Activated CD4-positive, alpha-beta T cell treated with anti-CD3 and anti-CD28 coated beads, Interleukin-2, amount 50 U/mL, for 1 hour (primary cell): ENCODE data around the gene COL28A1.

ENCODE experiments used
- DNase-seq: peaks from one replicate; pipeline ENCODE4 v3.0.0-alpha.2; 2020

The COL28A1 gene

GRCh38 chr7:7452119-7452518 lies 83.6 kb downstream of the COL28A1 start:
- DNase-seq: no peak

DNA sequence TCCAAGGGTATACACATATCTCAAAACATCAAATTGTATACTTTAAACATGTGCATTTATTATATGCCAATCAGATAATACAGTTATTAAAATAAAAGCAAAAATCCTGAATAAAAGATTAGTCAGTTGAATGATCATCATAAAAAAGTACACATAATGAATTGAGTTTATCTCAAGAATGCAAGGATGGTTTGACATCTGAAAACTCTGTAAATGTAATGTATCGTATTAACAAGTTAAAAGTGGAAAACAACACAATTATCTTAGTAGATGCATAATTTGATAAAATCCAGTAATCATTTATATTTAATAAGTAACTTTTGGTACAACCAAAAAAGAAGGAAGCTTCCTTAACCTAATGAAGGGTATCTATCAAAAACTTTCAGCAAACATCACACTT lies 86.6 kb downstream of the COL28A1 start:
- no peak for DNase-seq

- DNase-seq: no peak
These were observed 89.1 kb downstream of the COL28A1 start for GRCh38 chr7:7446616-7447015.

DNA sequence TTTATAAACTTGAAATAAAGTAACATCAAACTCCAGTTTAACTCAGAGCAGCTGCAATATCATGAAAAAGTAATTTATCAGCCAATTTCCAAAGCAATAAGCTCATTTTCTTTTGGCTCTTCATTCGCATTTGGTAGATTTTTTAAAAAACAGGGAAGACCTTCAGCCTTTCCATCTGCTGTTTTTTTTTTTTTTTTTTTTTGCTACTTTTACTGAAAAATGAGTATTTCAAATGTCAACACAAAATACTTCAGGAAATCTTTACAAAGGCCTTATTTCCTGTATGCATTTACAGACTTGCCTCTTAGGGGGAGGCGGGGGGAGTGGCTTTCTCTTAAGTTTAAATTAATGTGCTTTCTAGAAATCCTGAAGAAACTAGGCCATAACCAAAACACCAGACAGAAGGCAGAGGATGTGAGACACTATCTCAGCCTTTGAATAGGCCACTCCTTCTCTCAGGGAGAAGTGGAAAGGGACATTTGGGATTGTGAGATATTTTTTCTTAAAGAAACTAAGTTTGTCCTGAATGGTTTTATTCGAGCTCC lies 91.8 kb downstream of the COL28A1 start:
- no peak for DNase-seq

DNA sequence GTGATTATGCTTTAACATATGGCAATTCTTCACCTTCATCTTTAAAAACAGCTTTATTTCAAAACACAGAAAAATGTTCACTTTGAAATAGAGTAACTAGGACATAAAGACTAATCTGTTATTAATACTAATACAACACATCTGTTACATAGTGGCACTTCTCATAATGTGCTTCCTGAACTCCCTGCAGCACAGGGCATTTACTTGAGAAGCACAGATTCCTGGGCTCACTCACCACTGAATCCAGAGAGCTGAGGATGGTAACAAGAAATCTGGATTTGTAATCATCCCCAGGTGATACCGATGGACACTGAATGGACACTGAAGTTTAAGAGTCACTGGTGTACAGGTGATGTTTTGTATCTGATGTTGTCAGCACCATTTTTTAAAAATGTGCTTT lies 96.1 kb downstream of the COL28A1 start:
- no peak for DNase-seq

DNA sequence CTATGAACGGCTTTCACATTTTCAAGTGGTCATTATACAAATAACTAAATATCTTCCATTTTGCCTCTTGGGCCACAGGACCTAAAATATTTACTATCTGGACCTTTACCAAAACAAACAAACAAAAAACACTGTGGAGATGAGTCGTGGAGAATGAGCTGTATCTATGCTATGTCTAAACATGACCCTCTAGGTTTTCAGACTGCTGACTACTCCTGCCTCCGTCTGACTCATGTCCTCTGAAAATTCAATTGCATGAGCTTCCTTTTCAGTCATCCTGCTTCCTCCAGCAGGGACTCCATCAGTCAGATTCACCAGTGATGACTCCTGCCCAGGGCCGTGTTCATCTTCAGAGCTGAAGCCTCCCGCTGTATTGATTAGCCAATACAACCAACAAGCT lies 96.8 kb downstream of the COL28A1 start:
- no peak for DNase-seq

GRCh38 chr7:7435978-7436377 lies 99.7 kb downstream of the COL28A1 start:
- no peak for DNase-seq

- DNase-seq: no peak
These were observed 101.3 kb downstream of the COL28A1 start for GRCh38 chr7:7434329-7434728.

DNA sequence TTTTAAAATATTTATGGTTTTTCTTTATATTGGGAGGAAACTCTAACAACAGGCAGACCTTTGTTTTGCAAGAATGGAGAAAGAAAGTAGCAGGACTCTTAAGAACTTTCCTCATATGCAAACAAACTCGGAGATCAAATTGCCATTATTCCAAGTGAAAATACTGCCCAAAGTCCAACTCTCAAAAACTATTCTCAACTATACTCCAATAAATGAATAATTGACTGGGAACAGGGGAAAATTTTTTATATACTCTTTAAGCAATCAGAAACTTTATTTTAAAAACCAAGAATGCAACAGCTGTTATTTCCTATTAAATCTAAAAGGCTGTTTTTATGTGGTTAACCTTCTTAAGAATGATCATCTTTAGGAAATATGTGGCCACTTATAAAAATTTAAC lies 101.9 kb downstream of the COL28A1 start:
- no peak for DNase-seq

- no peak for DNase-seq
These were observed 102.7 kb downstream of the COL28A1 start for GRCh38 chr7:7432979-7433378.

- no peak for DNase-seq
These were observed 106.9 kb downstream of the COL28A1 start for GRCh38 chr7:7428806-7429205.

- no peak for DNase-seq
These were observed 108.3 kb downstream of the COL28A1 start for GRCh38 chr7:7427363-7427762.

- DNase-seq: no peak
These were observed 109.0 kb downstream of the COL28A1 start for GRCh38 chr7:7426676-7427075.

GRCh38 chr7:7425321-7425720 lies 110.4 kb downstream of the COL28A1 start:
- no peak for DNase-seq

- DNase-seq: peak; percentile 30
These were observed 111.4 kb downstream of the COL28A1 start for GRCh38 chr7:7424151-7424873.

- DNase-seq: no peak
These were observed 113.0 kb downstream of the COL28A1 start for GRCh38 chr7:7422641-7423040.

DNA sequence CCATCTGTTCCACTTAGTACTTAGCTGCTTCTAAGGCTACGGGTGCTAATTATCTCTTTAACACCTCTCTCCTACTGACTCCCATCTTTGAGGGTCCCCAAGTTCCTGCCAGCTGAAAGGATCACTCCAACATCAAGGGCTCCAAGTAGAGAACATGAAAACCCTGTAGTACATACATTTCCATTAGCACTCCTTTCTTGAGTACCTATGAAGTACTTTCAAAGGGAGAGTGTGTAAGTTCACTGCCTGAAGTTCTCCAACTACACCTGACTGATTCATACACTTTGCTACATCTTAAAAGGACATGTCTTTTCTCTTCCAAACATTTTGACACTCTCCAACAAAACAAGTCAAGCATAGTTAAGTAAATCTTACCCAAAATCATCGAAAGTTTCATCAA lies 113.8 kb downstream of the COL28A1 start:
- DNase-seq: no peak

DNA sequence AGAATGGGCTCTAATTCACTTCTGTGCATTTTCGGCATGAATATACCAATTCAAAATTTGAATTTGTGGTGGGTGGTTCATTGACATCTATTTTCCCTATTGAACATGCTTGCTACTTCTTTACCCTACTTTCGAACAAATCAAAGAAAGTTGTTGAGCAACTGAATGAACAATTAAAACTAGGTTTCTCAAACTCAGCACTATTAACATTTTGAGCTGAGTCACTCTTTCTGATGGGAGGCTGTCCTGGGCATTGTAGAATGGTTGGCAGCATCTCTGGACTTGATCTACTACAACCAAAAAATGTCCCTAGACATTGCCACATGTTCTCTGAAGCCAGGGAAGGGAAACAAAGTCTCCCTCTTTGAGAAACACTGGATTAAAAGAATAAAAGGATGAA lies 116.7 kb downstream of the COL28A1 start:
- no peak for DNase-seq

- no peak for DNase-seq
These were observed 117.8 kb downstream of the COL28A1 start for GRCh38 chr7:7417851-7418250.

DNA sequence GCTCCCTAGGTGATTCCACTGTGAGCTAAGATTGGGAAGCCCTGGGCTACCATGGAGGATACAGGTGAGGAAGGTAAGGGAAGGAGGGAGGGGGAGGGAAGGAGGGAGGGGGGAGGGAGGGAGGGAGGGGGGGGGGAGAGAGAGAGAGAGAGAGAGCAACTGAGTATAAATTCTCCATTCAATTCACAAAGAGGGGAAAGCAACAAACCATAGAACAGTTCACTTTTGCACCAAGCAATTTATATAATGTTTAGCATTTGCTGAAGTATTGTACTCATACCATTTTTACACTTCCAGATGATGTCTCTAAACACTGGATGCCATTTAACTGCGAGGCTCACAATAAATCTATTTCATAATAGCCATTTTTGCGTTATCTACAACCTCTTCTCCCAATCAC lies 118.3 kb downstream of the COL28A1 start:
- no peak for DNase-seq

DNA sequence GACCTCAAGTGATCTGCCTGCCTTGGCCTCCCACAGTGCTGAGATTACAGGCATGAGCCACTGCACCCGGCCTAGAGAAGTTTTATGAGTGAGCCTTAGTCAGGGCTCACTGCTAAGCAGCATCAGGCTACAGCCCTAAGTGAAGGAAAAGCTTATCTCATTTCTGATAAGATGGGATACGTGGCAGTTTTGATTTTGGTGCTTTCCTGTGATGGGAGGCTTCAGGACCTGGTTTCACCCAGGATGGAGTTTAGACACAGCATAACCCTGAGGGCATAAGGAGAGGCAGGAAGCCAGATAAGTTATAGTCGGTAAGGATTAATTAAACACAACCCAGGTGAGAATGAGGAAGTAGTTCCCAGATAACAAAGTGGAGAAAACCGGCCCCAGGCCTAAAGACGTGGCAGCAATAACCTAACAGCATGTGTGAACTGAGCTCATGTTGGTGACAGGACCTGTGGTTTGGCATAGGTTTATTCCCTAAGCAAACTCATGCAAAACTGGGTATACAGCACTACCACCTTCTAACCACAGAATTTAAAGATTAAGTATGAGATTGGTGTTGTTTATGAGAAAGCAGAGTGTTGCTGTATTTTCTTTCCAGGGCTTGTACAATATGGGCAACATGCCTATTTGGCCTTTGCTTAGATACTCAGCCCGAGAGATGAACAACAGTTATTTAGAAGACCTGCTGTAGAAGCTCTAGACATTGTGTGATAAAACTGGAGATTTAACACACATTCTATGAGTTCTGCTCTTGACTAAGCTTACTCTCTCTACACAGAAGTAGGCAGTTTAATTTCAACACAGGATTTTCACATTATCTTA lies 119.4 kb downstream of the COL28A1 start:
- no peak for DNase-seq

GRCh38 chr7:7414791-7415603 lies 120.7 kb downstream of the COL28A1 start:
- DNase-seq: no peak
